B cell (primary cell): ENCODE data around the gene ACTL8. TPM values are rescaled to one million over a fixed set of nuclear protein-coding genes. Genes with fewer than 3 reads are reported as not detected.

ENCODE experiments used
- ATAC-seq: fragments of 200-7000 bp; cut with Tn5 transposase; one replicate; pipeline ENCODE4 v1.10.0; 2021; ENCODE audit warnings: low read depth, mild to moderate bottlenecking, moderate number of reproducible peaks, moderate library complexity
- CTCF ChIA-PET: fragments of 350-600 bp; sonication (Branson Sonifier 250); formaldehyde crosslinking; loops from one replicate; lab custom pipeline; 2021; ENCODE audit warnings: antibody characterized with exemption, inconsistent platforms; lab: Charles Lee
- POLR2A ChIA-PET: fragments of 350-600 bp; sonication (Branson Sonifier 250); formaldehyde crosslinking; loops from one replicate; lab custom pipeline; 2021; ENCODE audit warnings: antibody characterized with exemption; lab: Charles Lee
- DNase-seq: peaks from one replicate; pipeline ENCODE4 v3.0.0; 2013
- H2AFZ ChIP-seq: 2 replicates; pipeline ENCODE4 v1.6.1; 2012; ENCODE audit warnings: mild to moderate bottlenecking, low read depth, low read length; ENCODE audit not compliant: insufficient read depth, poor library complexity, severe bottlenecking
- H3K27ac ChIP-seq, 2 donors: 1 replicate in 1 of 2; 2 replicates in 1 of 2; pipeline ENCODE4 v1.5.1; 2012 to 2013; ENCODE audit warnings: low read length in 2 of 2, mild to moderate bottlenecking in 2 of 2, moderate library complexity in 1 of 2
- H3K27me3 ChIP-seq, 4 experiments: fragments of 200-600 bp in 1 of 4; sonication (generic) in 1 of 4; replicated peaks in 1 of 4; 1 replicate in 2 of 4; 2 replicates in 2 of 4; pipeline versions ENCODE4 v1.6.1 to v1.7.0; 2013 to 2016; ENCODE audit warnings: low read length in 3 of 4, mild to moderate bottlenecking in 2 of 4, mixed read lengths in 1 of 4, moderate library complexity in 1 of 4; ENCODE audit not compliant: insufficient read depth in 4 of 4, control insufficient read depth in 3 of 4; ENCODE audit errors: control extremely low read depth in 1 of 4
- H3K36me3 ChIP-seq, 2 experiments: replicated peaks in 1 of 2; 1 replicate in 1 of 2; 2 replicates in 1 of 2; pipeline versions ENCODE4 v1.6.1 to v1.7.1; 2013; ENCODE audit warnings: low read length in 1 of 2; ENCODE audit not compliant: insufficient read depth in 2 of 2, control insufficient read depth in 1 of 2; ENCODE audit errors: control extremely low read depth in 1 of 2, extremely low read depth in 1 of 2
- H3K4me1 ChIP-seq, 2 donors: fragments of 200-600 bp in 1 of 2; sonication (generic) in 1 of 2; 1 replicate in 1 of 2; 2 replicates in 1 of 2; pipeline versions ENCODE4 v1.5.1 to v1.6.1; 2013 to 2017; ENCODE audit warnings: low read length in 2 of 2; ENCODE audit not compliant: control insufficient read depth in 2 of 2, insufficient read depth in 2 of 2
- H3K4me2 ChIP-seq: replicated peaks from 2 replicates; pipeline ENCODE3; 2012; ENCODE audit warnings: mild to moderate bottlenecking, low read depth, low read length; ENCODE audit not compliant: poor library complexity, severe bottlenecking
- H3K4me3 ChIP-seq, 5 experiments: fragments of 200-600 bp in 1 of 5; sonication (generic) in 1 of 5; 1 replicate in 3 of 5; 2 replicates in 2 of 5; pipeline versions ENCODE4 v1.5.1 to v1.7.0; 2011 to 2016; ENCODE audit warnings: low read length in 4 of 5, mild to moderate bottlenecking in 4 of 5, low read depth in 2 of 5, control low read depth in 1 of 5, moderate library complexity in 1 of 5; ENCODE audit not compliant: insufficient read depth in 1 of 5; ENCODE audit errors: control extremely low read depth in 1 of 5, extremely low read depth in 1 of 5
- H3K79me2 ChIP-seq: fragments of 200-600 bp; sonication (generic); one replicate; pipeline ENCODE4 v1.6.0; 2016; ENCODE audit warnings: low read length; ENCODE audit not compliant: control insufficient read depth, insufficient read depth
- H3K9ac ChIP-seq: fragments of 200-600 bp; sonication (generic); 2 replicates; pipeline ENCODE4 v1.6.1; 2017; ENCODE audit warnings: mild to moderate bottlenecking, low read length, moderate library complexity
- H3K9me3 ChIP-seq, 3 donors: one replicate each; pipeline versions ENCODE4 v1.6.1 to v1.7.1; 2013; ENCODE audit warnings: low read length in 2 of 3; ENCODE audit not compliant: control insufficient read depth in 2 of 3, insufficient read depth in 1 of 3; ENCODE audit errors: control extremely low read depth in 1 of 3
- H4K20me1 ChIP-seq: 2 replicates; pipeline ENCODE4 v1.6.0; 2012; ENCODE audit warnings: mild to moderate bottlenecking, low read length; ENCODE audit not compliant: insufficient read depth, control insufficient read depth, poor library complexity, severe bottlenecking
- H3K27ac Mint-ChIP-seq: one replicate; pipeline ENCODE4 v1.8.0; 2021; ENCODE audit warnings: mixed read lengths
- H3K27me3 Mint-ChIP-seq: one replicate; pipeline ENCODE4 v1.8.0; 2021; ENCODE audit warnings: mixed read lengths
- H3K4me1 Mint-ChIP-seq: one replicate; pipeline ENCODE4 v1.8.0; 2021; ENCODE audit warnings: mixed read lengths
- H3K4me3 Mint-ChIP-seq: one replicate; pipeline ENCODE4 v1.8.0; 2021; ENCODE audit warnings: mixed read lengths
- H3K9me3 Mint-ChIP-seq: one replicate; pipeline ENCODE4 v1.8.0; 2022; ENCODE audit warnings: mixed read lengths; ENCODE audit not compliant: insufficient read depth
- CTCF ChIP-seq: fragments of 200-600 bp; IDR thresholded peaks from one replicate; pipeline ENCODE4 v1.8.0; 2022; ENCODE audit warnings: antibody characterized with exemption, mild to moderate bottlenecking
- EZH2 ChIP-seq: IDR thresholded peaks from 2 replicates; pipeline ENCODE4 v1.6.1; 2012; ENCODE audit warnings: borderline replicate concordance, low read depth, mild to moderate bottlenecking, moderate library complexity, low read length; ENCODE audit not compliant: insufficient read depth, poor library complexity, severe bottlenecking
- WGBS: methylation state at CpG from one replicate; pipeline ENCODE4 v1.1.5; 2013; ENCODE audit warnings: missing lambda C conversion rate; ENCODE audit not compliant: insufficient coverage; 5-methylcytosine and 5-hydroxymethylcytosine counted together
- intact Hi-C: fragments of 100-400 bp; cut with micrococcal nuclease; formaldehyde crosslinking; loops from one replicate; pipeline ENCODE4 v1.10.0; 2022
- polyA plus RNA-seq: library from polyadenylated mRNA; depleted of rRNA; stranded (reverse); fragments of >200 nt; gene quantifications from 2 replicates; pipeline ENCODE4 v1.2.3, GENCODE V29; 2012
- total RNA-seq, 2 donors: library from RNA; stranded (reverse); fragments of 120-200 nt in 1 of 2; gene quantifications; 1 replicate in 1 of 2; 2 replicates in 1 of 2; pipeline versions ENCODE4 v1.2.3 to v1.2.4, GENCODE V29; 2013 to 2022

Gene ACTL8
- total and polyA plus RNA-seq, 2 donors (not counting 1 experiment from before 2014, with no cell fraction given): not detected

DNA sequence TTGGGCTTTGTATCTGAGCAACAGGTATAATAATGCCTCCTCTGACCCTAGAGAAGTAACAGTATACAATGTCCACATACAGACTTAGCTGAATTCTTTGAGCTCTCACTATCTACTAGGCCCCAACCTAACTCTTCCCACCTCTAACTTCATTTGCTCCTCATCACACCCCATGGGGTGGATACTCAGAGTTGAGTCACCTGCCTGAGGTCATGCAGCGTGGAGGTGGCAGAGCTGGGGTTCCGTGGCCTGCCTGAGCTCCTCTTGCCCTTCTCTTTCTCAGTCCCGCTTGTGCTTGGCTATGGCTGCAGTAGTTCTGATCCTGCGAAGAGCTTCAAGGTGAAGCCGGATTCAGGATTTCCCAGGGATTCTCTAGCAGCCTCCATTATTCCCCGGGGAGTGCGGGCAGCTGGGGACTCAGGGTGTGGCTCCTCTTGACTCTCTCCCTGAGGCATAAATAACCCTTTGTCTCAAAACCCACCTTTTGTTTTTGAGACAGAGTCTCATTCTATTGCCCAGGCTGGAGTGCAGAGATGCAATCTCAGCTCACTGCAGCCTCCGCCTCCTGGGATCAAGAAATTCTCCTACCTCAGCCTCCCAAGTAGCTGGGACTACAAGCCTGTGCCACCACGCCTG, 29.9 kb upstream of the ACTL8 start:
- no peaks in the 10 kb centered on the region for H3K79me2 ChIP-seq
- no peak overlapping the region for H3K27ac ChIP-seq
- peaks cover 0 to 13% (median 0%) of the 10 kb centered on the region in 3 donors for H3K9me3 ChIP-seq
- ChIA-PET POLR2A (no interaction called here), CTCF (no interaction called here)
- intact Hi-C loops: no loop called here
- peaks cover 14% of the 10 kb centered on the region for H3K27me3 Mint-ChIP-seq
- no peaks in the 10 kb centered on the region for H3K36me3 ChIP-seq
- DNase-seq (no peak), ATAC-seq (no peak)
- no peaks in the 10 kb centered on the region for H3K4me1 Mint-ChIP-seq
- H3K4me1 ChIP-seq: no peaks in the 10 kb centered on the region
- H3K9me3 Mint-ChIP-seq: no peaks in the 10 kb centered on the region
- H3K4me2 ChIP-seq: no peak overlapping the region
- no peak overlapping the region for H2AFZ ChIP-seq
- TF ChIP-seq CTCF: no peak
- no peak for TF ChIP-seq EZH2
- H4K20me1 ChIP-seq: no peaks in the 10 kb centered on the region
- no peak overlapping the region for H3K9ac ChIP-seq
- H3K27ac Mint-ChIP-seq: no peak overlapping the region
- H3K4me3 ChIP-seq: no peak overlapping the region
- H3K27me3 ChIP-seq: peaks cover 0 to 3% (median 0%) of the 10 kb centered on the region in 4 experiments
- no peak overlapping the region for H3K4me3 Mint-ChIP-seq
- WGBS: 93% methylated on average over 7 of the region's 9 CpGs

GRCh38 chr1:17725811-17726582, 29.1 kb upstream of the ACTL8 start:
- H3K27ac Mint-ChIP-seq: no peak overlapping the region
- Histone ChIP-seq H3K4me2 (no peak overlapping the region), H3K27ac (no peak overlapping the region), H4K20me1 (no peaks in the 10 kb centered on the region), H2AFZ (no peak overlapping the region), H3K9ac (no peak overlapping the region), H3K4me3 (no peak overlapping the region), H3K4me1 (no peaks in the 10 kb centered on the region), H3K79me2 (no peaks in the 10 kb centered on the region), H3K36me3 (no peaks in the 10 kb centered on the region), H3K9me3 (peaks cover 0 to 13% (median 0%) of the 10 kb centered on the region in 3 donors), H3K27me3 (peaks cover 0 to 3% (median 0%) of the 10 kb centered on the region in 4 experiments)
- no peak overlapping the region for H3K4me3 Mint-ChIP-seq
- H3K4me1 Mint-ChIP-seq: no peaks in the 10 kb centered on the region
- WGBS: 83% methylated on average over 4 of the region's 7 CpGs
- H3K27me3 Mint-ChIP-seq: peaks cover 14% of the 10 kb centered on the region
- ChIA-PET CTCF (no interaction called here), POLR2A (no interaction called here)
- no peaks in the 10 kb centered on the region for H3K9me3 Mint-ChIP-seq
- DNase-seq (no peak), ATAC-seq (no peak)
- intact Hi-C loops: no loop called here
- TF ChIP-seq CTCF: no peak
- TF ChIP-seq EZH2: no peak
